Measurements from ENCODE around the gene AGK. TPM values are rescaled to one million over a fixed set of nuclear protein-coding genes. Genes with fewer than 3 reads are reported as not detected.

The AGK gene
- polyA plus RNA-seq, 4 donors: 30.9 to 42.9 (median 39.3) TPM

- no peak for DNase-seq (ENCODE audit: low read depth in 4 of 4, low spot score in 2 of 4)
Measured at GRCh38 chr7:141700848-141701371, 149.7 kb downstream of the AGK start.

GRCh38 chr7:141701489-141702046, 150.4 kb downstream of the AGK start:
- no peak for DNase-seq (ENCODE audit: low read depth in 4 of 4, low spot score in 2 of 4)

- DNase-seq (ENCODE audit: low read depth in 4 of 4, low spot score in 2 of 4): no peak
Measured at GRCh38 chr7:141702047-141702567, 150.9 kb downstream of the AGK start, which contains the start of gene DENND11. Gene DENND11 (minus strand): TSS chr7:141702166. CDS start chr7:141702153, 13 bp downstream.

GRCh38 chr7:141702892-141703291, 151.7 kb downstream of the AGK start:
- DNase-seq (ENCODE audit: low read depth in 4 of 4, low spot score in 2 of 4): no peak

- DNase-seq (ENCODE audit: low read depth in 4 of 4, low spot score in 2 of 4): no peak
Measured at GRCh38 chr7:141704112-141704511, 152.9 kb downstream of the AGK start.

- DNase-seq (ENCODE audit: low read depth in 4 of 4, low spot score in 2 of 4): no peak
Measured at GRCh38 chr7:141704741-141705140, 153.5 kb downstream of the AGK start.

Other genes with a start within 250 kb of the AGK start
- gene DENND11, start 150.8 kb downstream of the AGK start, polyA plus RNA-seq (ENCODE audit: insufficient read length in 4 of 4): 10 to 100 TPM; 21.9 to 34.2 (median 28.8) TPM
- under 1 TPM; 0.10 to 0.54 (median 0.26) TPM for gene WEE2, start 156.9 kb downstream of the AGK start, polyA plus RNA-seq (ENCODE audit: insufficient read length in 4 of 4)
- gene SSBP1, start 186.9 kb downstream of the AGK start, polyA plus RNA-seq (ENCODE audit: insufficient read length in 4 of 4): 100 to 1,000 TPM; 119 to 151 (median 137) TPM
- 1 to 10 TPM in 2 of 4 donors, under 1 TPM in 2; 0.32 to 2.2 (median 0.70) TPM for gene TAS2R3, start 212.7 kb downstream of the AGK start, polyA plus RNA-seq (ENCODE audit: insufficient read length in 4 of 4)
- gene TAS2R4, start 225.3 kb downstream of the AGK start, polyA plus RNA-seq (ENCODE audit: insufficient read length in 4 of 4): 1 to 10 TPM in 2 of 4 donors, under 1 TPM in 2; 0.73 to 6.6 (median 3.5) TPM
- gene TAS2R5, start 238.8 kb downstream of the AGK start, polyA plus RNA-seq (ENCODE audit: insufficient read length in 4 of 4): 10 to 100 TPM in 1 of 4 donors, 1 to 10 TPM in 3; 1.1 to 10.5 (median 5.0) TPM